Mesodermal cell (in vitro differentiated cells): ENCODE data around the gene SGSM1.

Experiments
- H3K27ac ChIP-seq: 2 replicates; pipeline ENCODE4 v1.7.0; 2013; ENCODE audit warnings: mild to moderate bottlenecking, low read depth, low read length, moderate library complexity; ENCODE audit not compliant: severe bottlenecking
- H3K36me3 ChIP-seq: 2 replicates; pipeline ENCODE4 v1.7.1; 2013; ENCODE audit warnings: mild to moderate bottlenecking, low read length, moderate library complexity; ENCODE audit not compliant: control insufficient read depth, insufficient read depth
- H3K4me1 ChIP-seq: one replicate; pipeline ENCODE4 v1.7.1; 2013; ENCODE audit warnings: mild to moderate bottlenecking, low read length; ENCODE audit not compliant: insufficient read depth, control insufficient read depth, poor library complexity, severe bottlenecking
- H3K4me3 ChIP-seq: 2 replicates; pipeline ENCODE4 v1.7.0; 2013; ENCODE audit warnings: low read length, control low read depth, mild to moderate bottlenecking; ENCODE audit not compliant: insufficient read depth, poor library complexity, severe bottlenecking; ENCODE audit errors: extremely low read depth
- H3K9me3 ChIP-seq: 2 replicates; pipeline ENCODE4 v1.7.1; 2013; ENCODE audit warnings: mild to moderate bottlenecking, low read length, moderate library complexity; ENCODE audit not compliant: control insufficient read depth
- WGBS, 2 experiments: methylation state at CpG; one replicate each; pipeline ENCODE4 v1.1.5; 2013; ENCODE audit warnings: missing lambda C conversion rate in 2 of 2; ENCODE audit not compliant: insufficient coverage in 2 of 2; 5-methylcytosine and 5-hydroxymethylcytosine counted together

Gene SGSM1

DNA sequence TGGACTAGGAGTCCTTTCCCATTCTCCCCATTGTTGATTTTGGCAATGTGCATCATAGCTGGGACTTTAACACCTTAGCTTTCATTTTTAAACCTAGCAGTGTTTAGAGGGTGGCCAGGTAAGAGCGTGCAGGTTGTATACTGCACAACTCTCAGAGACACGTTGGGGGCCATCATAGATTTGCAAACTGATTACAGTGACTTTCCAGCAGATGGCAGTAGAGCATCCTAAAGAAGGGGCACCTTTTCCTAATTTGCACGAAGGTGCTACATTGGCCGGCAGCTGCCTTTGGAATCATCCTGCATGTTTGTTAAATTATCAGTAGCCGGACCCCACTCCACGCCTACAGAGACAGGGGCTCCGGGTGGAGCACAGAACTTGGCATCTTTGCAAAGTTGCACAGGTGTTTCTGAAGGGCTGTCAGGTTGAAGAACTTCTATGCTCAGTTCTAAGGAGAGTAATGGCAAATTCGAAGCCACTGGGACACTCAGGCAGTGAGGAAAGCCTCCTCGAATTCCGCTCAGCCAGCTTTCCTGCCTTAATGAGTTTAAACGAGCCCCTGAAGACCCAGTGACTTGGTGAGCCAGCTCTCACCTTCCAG, 132.8 kb downstream of the SGSM1 start:
- H3K4me1 ChIP-seq, result no peaks in the 10 kb centered on the region
- 27 to 31% methylated on average over 10 to 11 of the region's 11 CpGs for WGBS, 2 experiments
- H3K9me3 ChIP-seq, result no peaks in the 10 kb centered on the region
- H3K36me3 ChIP-seq, result no peaks in the 10 kb centered on the region
- no peak overlapping the region for H3K4me3 ChIP-seq
- H3K27ac ChIP-seq, result no peak overlapping the region

DNA sequence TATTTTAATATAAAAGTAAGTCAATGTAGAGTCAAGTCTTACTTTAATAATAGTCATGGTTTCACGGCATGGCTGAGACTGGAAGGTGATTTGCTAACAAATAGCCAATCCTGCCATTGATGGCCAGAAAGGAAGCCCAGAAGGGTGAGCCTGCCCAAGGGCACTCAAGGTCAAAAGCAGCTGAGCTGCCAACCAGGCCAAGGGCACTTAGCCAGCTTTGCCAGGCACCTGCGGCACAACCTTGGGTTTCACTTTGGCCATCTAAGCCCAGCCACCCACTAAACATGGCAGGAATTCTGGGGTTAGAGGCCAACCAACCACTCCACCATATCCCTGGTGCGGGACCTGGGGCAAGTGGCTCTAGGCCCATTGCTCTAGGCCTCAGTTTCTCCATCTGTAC, 136.3 kb downstream of the SGSM1 start:
- H3K36me3 ChIP-seq, result no peaks in the 10 kb centered on the region
- no peak overlapping the region for H3K27ac ChIP-seq
- 100% methylated on average over 2 of the region's 3 CpGs for WGBS, 2 experiments
- no peaks in the 10 kb centered on the region for H3K4me1 ChIP-seq
- H3K9me3 ChIP-seq, result no peaks in the 10 kb centered on the region
- H3K4me3 ChIP-seq, result no peak overlapping the region

DNA sequence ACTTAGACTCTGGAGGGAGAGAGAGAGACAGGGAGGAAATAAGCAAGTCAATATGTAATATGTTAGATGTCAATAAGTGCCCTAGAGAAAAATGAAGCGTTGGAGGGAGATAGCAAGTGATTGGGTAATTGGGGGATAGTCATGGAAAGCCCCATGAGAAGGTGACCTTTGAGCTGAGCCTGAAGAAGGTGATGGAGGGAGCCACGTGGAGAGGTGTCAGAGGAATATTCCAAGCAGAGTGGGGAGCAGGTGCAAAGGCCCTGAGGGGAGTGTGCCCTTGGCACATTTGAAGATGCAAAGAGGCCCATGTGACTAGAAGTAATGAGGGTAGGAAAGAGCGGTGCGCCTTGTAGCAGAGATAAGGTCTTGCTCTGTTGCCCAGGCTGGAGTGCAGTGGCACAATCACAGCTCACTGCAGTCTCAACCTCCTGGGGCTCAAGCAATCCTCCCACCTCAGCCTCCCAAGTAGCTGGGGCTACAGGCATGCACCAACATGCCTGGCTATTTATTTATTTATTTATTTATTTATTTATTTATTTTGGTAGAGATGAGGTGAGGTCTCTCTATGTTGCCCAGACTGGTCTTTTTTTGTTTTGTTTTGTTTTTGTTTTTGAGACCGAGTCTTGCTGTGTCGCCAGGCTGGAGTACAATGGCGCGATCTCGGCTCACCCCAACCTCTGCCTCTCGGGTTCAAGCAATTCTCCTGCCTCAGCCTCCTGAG, 138.4 kb downstream of the SGSM1 start:
- H3K4me3 ChIP-seq, result no peak overlapping the region
- WGBS, 2 experiments, result 93 to 94% methylated on average over 8 to 10 of the region's 10 CpGs
- no peaks in the 10 kb centered on the region for H3K9me3 ChIP-seq
- no peaks in the 10 kb centered on the region for H3K36me3 ChIP-seq
- no peaks in the 10 kb centered on the region for H3K4me1 ChIP-seq
- H3K27ac ChIP-seq, result no peak overlapping the region

DNA sequence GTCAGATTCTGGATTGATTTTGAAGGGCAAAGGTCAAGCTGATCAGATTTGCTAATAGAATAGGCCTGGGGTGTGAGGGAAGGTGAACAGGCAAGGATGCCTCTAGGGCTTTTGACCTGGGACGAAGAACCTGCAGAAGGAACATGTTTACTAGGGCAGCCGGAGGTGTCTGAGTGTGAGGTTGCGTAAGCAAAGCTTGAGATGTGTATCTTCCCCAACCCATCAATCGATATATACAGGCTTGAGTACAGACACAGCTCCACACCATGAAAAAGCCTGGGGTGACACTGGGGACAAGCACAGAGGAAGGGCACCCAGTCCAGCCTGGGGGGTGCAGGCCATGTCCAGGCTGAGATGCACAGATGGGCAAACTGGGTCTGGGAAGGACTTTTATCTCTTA, 139.4 kb downstream of the SGSM1 start:
- no peak overlapping the region for H3K4me3 ChIP-seq
- no peaks in the 10 kb centered on the region for H3K9me3 ChIP-seq
- no peaks in the 10 kb centered on the region for H3K36me3 ChIP-seq
- 83 to 92% methylated on average over 2 of the region's 4 CpGs for WGBS, 2 experiments
- no peak overlapping the region for H3K27ac ChIP-seq
- no peaks in the 10 kb centered on the region for H3K4me1 ChIP-seq

DNA sequence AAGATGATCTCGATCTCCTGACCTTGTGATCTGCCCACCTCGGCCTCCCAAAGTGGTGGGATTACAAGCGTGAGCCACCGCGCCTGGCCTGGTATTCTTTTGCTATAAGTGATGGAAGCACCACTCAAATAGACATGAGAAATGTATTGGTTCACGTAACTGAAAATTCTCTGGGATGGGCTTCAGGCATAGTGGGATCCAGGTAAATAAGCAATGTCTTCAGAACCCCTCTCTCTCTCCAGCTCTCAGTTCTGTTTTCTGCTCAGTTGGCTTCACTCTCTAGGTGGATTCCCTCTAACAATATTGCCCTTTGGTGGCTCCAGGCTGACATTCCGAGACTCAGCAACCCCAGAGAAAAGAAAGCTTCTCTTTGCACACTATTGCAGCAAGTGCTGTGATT, 141.4 kb downstream of the SGSM1 start:
- no peaks in the 10 kb centered on the region for H3K9me3 ChIP-seq
- H3K36me3 ChIP-seq, result no peaks in the 10 kb centered on the region
- H3K27ac ChIP-seq, result no peak overlapping the region
- no peaks in the 10 kb centered on the region for H3K4me1 ChIP-seq
- 89 to 100% methylated on average over 7 of the region's 7 CpGs for WGBS, 2 experiments
- H3K4me3 ChIP-seq, result no peak overlapping the region

DNA sequence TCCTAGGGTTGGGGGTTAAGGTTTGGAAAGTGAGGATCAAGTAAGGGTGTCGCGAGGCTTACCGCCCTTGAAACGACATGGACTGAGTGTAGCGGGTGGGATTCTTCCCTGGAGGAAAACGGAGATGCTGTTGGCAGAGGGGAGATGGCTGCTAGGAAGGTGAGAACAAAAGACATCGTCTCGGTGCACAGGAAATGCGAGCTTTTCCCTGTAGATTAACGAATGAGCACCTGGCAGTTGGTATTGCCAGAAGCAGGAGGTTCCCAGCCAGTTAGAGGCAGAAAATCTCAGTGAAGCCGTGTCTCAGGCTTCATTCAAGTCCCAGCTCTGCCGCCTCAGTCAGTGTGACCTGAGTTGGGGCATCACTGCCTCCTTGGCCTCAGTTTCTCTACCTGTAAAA, 141.9 kb downstream of the SGSM1 start:
- H3K9me3 ChIP-seq, result no peaks in the 10 kb centered on the region
- H3K4me1 ChIP-seq, result no peaks in the 10 kb centered on the region
- 73 to 74% methylated on average over 12 of the region's 12 CpGs for WGBS, 2 experiments
- no peak overlapping the region for H3K27ac ChIP-seq
- H3K4me3 ChIP-seq, result no peak overlapping the region
- no peaks in the 10 kb centered on the region for H3K36me3 ChIP-seq

DNA sequence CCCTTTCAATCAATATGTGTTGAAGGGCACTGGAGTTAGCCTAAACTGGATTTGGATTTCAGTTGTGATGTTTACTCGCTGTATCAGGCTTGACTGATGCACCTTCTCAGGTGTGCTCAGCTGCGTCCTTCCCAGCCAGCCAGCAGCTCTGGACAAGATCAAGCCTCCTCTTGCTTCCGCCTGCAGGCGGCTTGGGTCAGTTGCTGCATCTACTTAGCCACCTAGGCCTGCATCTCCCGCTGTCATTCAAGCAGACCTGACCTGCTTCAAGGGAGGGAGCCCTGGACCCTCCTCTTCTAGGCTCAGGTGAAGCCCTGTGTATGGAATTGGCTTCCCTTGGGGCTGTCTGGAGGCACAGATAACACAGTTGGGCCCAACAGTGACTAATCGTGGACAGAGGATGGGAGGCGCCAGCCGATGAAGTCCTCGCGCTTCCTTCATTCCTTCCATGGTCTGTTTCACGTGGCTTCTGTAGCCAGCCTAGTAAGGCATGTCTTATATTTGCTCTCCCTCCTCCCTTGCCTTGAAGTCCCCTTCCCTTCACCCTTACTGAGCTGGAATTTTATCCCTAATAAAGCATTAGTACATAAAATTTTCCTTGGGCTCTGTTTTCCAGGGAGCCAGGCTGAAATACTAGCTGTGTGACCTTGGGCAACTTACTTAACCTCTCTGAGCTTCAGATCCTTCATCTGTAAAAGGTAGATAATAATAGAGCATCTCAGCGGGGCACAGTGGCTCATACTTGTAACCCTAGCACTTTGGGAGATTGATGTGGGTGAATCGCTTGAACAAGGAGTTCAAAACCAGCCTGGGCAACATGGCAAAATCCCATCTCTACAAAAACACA, 142.6 kb downstream of the SGSM1 start:
- no peaks in the 10 kb centered on the region for H3K9me3 ChIP-seq
- no peak overlapping the region for H3K27ac ChIP-seq
- 91 to 92% methylated on average over 11 of the region's 13 CpGs for WGBS, 2 experiments
- H3K4me1 ChIP-seq, result peaks cover under 1% of the 10 kb centered on the region
- H3K36me3 ChIP-seq, result no peaks in the 10 kb centered on the region
- no peak overlapping the region for H3K4me3 ChIP-seq

DNA sequence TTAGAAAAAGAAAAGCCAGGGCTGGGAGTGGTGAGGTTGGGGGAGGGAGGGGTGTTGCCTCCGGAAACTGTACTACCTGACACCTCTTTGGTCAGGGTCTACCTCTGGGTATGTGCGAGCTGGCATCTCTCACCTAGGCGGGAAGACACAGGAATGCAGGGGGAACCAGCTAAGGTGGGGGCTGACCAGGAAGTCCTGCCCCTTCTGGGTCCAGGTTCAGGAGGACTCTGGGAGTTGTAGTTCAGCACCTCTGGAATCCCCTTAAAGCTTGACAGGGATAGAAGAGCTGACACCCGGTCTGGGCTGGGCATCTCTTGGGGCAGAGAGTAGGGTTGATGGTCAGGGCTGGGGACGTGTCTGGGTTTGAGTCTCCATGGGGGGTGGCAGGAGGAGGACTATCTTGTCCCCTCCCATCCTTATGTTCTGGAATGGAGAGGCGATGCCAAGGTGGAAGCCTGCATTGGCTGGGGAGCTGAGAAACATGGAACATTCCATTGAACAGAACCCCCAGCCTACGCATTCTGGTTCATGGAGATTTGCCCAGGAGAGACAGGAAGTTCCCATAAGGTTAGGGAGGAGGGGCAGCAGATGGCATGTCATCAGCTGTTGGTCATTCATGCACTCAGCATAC, 144.4 kb downstream of the SGSM1 start:
- 5 to 8% methylated on average over 4 of the region's 7 CpGs for WGBS, 2 experiments
- Histone ChIP-seq H3K27ac (no peak overlapping the region), H3K9me3 (no peaks in the 10 kb centered on the region), H3K4me3 (no peak overlapping the region), H3K4me1 (peaks cover 18% of the 10 kb centered on the region), H3K36me3 (no peaks in the 10 kb centered on the region)

DNA sequence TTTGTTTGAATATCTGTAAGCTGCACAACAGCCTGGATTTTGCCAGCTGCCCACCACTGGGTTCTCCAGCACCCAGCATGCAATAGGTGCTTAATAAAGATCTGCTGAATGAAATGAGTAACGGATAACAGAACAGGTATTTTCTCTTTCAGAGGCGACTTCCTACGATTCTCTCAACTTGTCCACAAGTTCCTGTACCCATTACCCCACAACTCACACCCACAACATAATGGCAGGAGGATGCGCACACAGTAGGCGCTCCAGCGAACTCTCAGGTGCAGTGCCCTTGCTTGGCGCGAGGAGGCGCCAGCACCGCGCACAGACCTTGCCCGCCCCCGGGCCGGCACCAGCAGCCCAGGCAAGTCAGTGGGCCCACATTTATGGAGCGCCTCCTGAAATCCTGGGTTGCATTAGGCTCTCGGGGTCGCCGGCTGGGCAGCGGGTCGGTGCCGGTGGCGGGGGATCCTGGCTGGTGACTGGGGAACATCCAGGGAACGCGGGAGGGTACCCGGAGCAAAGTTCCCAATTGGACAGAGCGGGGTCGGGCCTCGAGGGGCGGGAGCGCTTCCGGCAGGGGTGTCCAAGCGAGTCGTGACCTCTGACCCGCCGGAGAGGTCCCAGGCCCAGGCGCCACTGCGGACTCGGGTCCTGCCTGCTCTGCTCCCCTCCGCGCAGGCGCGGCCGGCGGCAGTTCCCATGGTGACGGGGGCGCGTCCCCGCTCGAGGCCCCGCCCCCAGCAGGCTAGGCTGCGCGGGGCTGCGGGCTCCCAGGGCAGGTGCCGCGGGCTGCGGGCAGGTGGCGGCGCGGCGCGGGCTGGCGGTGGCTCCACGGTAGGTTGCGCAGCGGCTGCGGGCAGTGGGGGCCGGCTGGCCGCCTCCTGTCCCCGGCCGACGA, 146.2 kb downstream of the SGSM1 start, which contains the start of gene KIAA1671:
KIAA1671 (plus strand) TSS at position 775 of the 895 bp plus-strand sequence. CDS start 75,284 bp downstream, outside the sequence.
- H3K36me3 ChIP-seq, result no peaks in the 10 kb centered on the region
- peaks cover 22% of the 10 kb centered on the region for H3K4me1 ChIP-seq
- peak within 1 kb of the TSS; percentile 66 for H3K4me3 ChIP-seq
- H3K27ac ChIP-seq, result peak within 1 kb of the TSS; percentile 88
- H3K9me3 ChIP-seq, result no peaks in the 10 kb centered on the region
- 1% methylated on average over 33 to 59 of the region's 71 CpGs for WGBS, 2 experiments
